ELR (cell line): Measurements from ENCODE around the gene ZNF689.
"Not testable (repeated sequence)": the region's sequence is repeated elsewhere in the genome, so short reads cannot be mapped to it uniquely, and the experiment has no call there.

Experiments used
- DNase-seq: peaks from one replicate; pipeline ENCODE4 v3.0.0-alpha.2; 2015; ENCODE audit warnings: low read depth

The ZNF689 gene

GRCh38 chr16:30609926-30610839 is at the start of gene ZNF689:
Gene ZNF689, minus strand, starts transcription at chr16:30610389. Its CDS starts 348 bp downstream, at chr16:30610041.
- peak; percentile 98 for DNase-seq

GRCh38 chr16:30658731-30659506 is 48.7 kb upstream of the ZNF689 start:
- peak; percentile 97 for DNase-seq

- peak; percentile 100 for DNase-seq
These were observed 47.9 kb upstream of the ZNF689 start, which contains the start of gene FBRS for GRCh38 chr16:30657866-30658730. Gene FBRS, plus strand, starts transcription at chr16:30658431. Its CDS starts 1,088 bp downstream, at chr16:30659519.

GRCh38 chr16:30656974-30657865 is 47.0 kb upstream of the ZNF689 start:
- DNase-seq, result no peak

GRCh38 chr16:30656388-30656787 is 46.2 kb upstream of the ZNF689 start:
- no peak for DNase-seq

GRCh38 chr16:30655815-30656347 is 45.7 kb upstream of the ZNF689 start:
- no peak for DNase-seq

GRCh38 chr16:30654856-30655255 is 44.7 kb upstream of the ZNF689 start:
- DNase-seq, result no peak

- no peak for DNase-seq
These were observed 42.5 kb upstream of the ZNF689 start for GRCh38 chr16:30652718-30653117.

GRCh38 chr16:30652005-30652296 is 41.8 kb upstream of the ZNF689 start:
- DNase-seq, result no peak

GRCh38 chr16:30651124-30652004 is 41.2 kb upstream of the ZNF689 start:
- DNase-seq, result peak; percentile 76

DNA sequence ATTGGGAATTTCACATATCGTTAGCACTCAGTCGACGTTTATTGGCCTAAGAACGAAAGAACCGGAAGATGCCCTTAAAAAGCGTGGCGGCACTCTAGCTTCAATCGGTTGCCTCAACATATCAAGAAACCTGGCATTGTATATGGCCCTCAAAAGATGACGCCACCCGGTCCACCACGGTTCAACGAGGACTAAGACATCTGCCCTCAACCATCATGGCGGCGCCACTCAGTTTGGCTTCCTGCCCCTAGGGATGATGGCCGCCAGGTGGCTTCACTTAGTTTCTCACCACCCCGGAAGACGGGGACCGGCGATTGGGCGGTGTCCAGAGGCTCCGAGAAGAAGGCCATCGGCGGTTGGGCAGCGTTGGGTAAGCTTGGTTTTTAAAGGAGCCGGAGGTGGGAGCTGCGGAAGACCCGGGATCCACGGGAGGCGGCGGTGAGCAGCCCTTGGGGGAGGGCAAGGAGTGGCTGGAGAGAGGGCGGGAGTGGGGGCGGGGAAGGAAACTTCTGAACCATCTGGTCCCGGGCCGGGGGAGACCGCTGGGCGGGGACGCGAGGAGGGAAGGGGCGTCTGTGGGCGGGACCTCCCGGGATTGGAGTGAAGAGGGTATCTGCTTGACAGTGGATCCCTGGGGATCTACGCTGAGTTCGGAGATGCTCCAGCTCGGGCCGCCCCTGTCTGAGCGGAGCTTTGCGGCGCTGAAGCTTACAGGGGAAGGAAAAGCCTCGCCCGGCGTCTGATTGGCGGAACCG is 40.4 kb upstream of the ZNF689 start, which contains the start of gene PRR14:
Gene PRR14 (plus strand): TSS at position 592 of the 755 bp plus-strand sequence. CDS start 686 bp downstream, outside the sequence.
- DNase-seq, result peak; percentile 99

GRCh38 chr16:30649725-30650368 is 39.7 kb upstream of the ZNF689 start:
- no peak for DNase-seq

DNA sequence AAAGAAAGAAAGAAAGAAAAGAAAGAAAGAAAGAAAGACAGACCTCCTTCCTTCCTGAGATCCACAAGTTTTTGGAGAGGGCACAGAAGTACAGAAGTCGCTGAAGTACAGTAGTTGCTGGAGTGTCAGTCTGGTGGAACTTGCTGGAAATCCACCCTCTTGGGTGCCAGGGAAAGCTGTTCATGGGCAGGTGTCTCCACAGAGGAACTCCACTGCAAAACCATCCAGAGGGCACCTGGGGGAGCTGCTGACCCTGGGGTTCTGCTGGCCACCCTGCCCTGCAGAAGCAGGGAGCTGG is 37.0 kb upstream of the ZNF689 start:
- DNase-seq, result no peak

DNA sequence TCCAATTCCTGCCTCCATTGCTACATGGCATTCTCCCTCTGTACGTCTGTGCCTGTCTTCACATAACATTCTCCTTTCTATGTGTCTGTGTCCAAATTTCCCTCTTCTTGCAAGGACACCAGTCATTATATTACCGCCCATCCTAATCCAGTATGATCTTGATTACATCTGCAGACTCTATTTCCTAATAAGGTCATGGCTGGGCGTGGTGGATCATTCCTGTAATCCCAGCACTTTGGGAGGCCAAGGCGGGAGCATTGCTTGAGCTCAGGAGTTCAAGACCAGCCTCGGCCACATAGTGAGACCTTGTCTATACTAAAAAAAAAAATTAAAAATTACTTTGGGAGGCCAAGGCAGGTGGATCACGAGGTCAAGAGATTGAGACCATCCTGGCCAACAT is 35.5 kb upstream of the ZNF689 start:
- no peak for DNase-seq

DNA sequence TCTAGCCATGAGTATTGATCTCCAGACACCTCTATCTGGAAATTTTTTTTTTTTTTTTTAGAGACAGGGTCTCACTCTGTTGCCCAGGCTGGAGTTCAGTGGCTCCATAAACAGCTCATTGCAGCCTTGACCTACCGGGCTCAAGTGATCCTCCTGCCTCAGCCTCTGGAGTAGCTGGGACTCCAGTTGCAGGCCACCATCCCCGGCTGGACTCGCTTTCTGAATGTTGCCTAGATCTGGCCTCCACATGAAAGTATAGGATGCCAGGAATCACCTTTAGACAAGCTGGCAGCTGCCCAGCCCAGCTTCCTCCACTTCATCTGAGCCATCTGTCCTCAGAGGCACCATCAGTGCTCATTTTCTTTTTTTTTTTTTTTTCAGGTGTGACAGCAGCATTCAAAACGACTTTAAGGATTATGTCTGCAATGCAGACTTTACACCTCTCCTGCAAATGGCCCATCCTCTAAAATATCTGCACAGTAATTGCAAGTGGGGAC is 34.2 kb upstream of the ZNF689 start:
- no peak for DNase-seq

GRCh38 chr16:30641378-30641982 is 31.3 kb upstream of the ZNF689 start:
- DNase-seq, result no peak

- DNase-seq, result peak; percentile 78
These were observed 27.8 kb upstream of the ZNF689 start for GRCh38 chr16:30637944-30638343.

DNA sequence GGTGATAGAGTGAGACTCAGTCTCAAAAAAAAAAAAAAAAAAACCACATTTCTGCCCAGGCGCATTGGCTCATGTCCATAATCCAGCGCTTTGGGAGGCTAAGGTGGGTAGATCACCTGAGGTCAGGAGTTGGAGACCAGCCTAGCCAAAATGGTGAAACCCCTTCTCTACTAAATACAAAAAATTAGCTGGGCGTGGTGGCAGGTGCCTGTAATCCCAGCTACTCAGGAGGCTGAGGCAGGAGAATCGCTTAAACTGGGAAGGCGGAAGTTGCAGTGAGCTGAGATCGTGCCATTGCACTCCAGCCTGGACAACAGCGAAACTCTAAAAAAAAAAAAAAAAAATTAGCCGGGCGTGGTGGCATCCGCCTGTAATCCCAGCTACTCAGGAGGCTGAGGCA is 26.9 kb upstream of the ZNF689 start:
- not testable (repeated sequence) for DNase-seq
